Hematopoietic multipotent progenitor cell treated with erythropoietin and hydrocortisone succinate and interleukin-3 and kit ligand, for 6 days (in vitro differentiated cells): Measurements from ENCODE around the gene SEC24A.
"Not testable (repeated sequence)": the region's sequence is repeated elsewhere in the genome, so short reads cannot be mapped to it uniquely, and the experiment has no call there.

Source experiments
- DNase-seq: peaks from one replicate; pipeline ENCODE4 v3.0.0-alpha.2; 2015

SEC24A gene

GRCh38 chr5:134648425-134649162 is at the start of gene SEC24A:
SEC24A (plus strand) TSS chr5:134648785; CDS start chr5:134649077, 292 bp downstream.
- DNase-seq = peak; percentile 92

GRCh38 chr5:134599820-134600219 is 48.8 kb upstream of the SEC24A start:
- DNase-seq = not testable (repeated sequence)

GRCh38 chr5:134600600-134600999 is 48.0 kb upstream of the SEC24A start:
- no peak for DNase-seq

GRCh38 chr5:134603059-134603458 is 45.5 kb upstream of the SEC24A start:
- no peak for DNase-seq

- no peak for DNase-seq
These were observed 43.7 kb upstream of the SEC24A start for GRCh38 chr5:134604908-134605307.

GRCh38 chr5:134606726-134607125 is 41.9 kb upstream of the SEC24A start:
- DNase-seq = no peak

GRCh38 chr5:134608555-134608954 is 40.0 kb upstream of the SEC24A start:
- no peak for DNase-seq

- DNase-seq = no peak
These were observed 39.2 kb upstream of the SEC24A start for GRCh38 chr5:134609232-134609851.

- no peak for DNase-seq
These were observed 37.9 kb upstream of the SEC24A start for GRCh38 chr5:134610725-134611124.

GRCh38 chr5:134611515-134611914 is 37.1 kb upstream of the SEC24A start:
- no peak for DNase-seq

- no peak for DNase-seq
These were observed 34.0 kb upstream of the SEC24A start for GRCh38 chr5:134614450-134615085.

GRCh38 chr5:134620634-134621033 is 28.0 kb upstream of the SEC24A start:
- no peak for DNase-seq

- no peak for DNase-seq
These were observed 23.0 kb upstream of the SEC24A start for GRCh38 chr5:134625559-134625958.

- peak; percentile 17 for DNase-seq
These were observed 22.1 kb upstream of the SEC24A start for GRCh38 chr5:134626369-134627014.

- DNase-seq = no peak
These were observed 14.4 kb upstream of the SEC24A start for GRCh38 chr5:134634227-134634626.

- not testable (repeated sequence) for DNase-seq
These were observed 13.2 kb upstream of the SEC24A start for GRCh38 chr5:134635366-134635765.

GRCh38 chr5:134637116-134637721 is 11.4 kb upstream of the SEC24A start:
- DNase-seq = no peak

- no peak for DNase-seq
These were observed 9.8 kb upstream of the SEC24A start for GRCh38 chr5:134638760-134639201.

- no peak for DNase-seq
These were observed 5.6 kb upstream of the SEC24A start for GRCh38 chr5:134642931-134643530.

GRCh38 chr5:134647750-134648424 is 698 bp upstream of the SEC24A start:
- peak; percentile 71 for DNase-seq

- DNase-seq = no peak
These were observed 714 bp downstream of the SEC24A start for GRCh38 chr5:134649163-134649835.
